ENCODE results near the gene MYBPC1.

Gene MYBPC1

DNA sequence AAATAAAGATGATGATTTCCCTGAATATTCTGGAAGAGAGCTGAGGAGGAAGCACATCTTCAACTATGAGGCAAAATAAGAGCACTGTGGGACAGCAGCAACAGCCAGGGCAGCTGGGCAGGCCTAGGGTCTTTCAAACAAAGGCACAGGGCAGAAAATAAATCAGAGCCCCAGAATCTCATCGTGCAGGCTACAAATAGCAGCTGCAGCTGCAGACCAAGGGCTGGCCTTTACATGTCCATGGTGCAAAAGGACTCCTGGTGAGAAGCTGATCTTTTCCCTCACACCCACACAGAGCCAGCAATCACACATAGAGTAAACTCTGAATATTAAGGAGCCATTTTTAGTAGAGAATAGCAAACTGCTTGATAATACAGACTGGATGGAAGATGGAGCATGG, 13.6 kb upstream of the MYBPC1 start:
- TF ChIP-seq, protein P1, sequence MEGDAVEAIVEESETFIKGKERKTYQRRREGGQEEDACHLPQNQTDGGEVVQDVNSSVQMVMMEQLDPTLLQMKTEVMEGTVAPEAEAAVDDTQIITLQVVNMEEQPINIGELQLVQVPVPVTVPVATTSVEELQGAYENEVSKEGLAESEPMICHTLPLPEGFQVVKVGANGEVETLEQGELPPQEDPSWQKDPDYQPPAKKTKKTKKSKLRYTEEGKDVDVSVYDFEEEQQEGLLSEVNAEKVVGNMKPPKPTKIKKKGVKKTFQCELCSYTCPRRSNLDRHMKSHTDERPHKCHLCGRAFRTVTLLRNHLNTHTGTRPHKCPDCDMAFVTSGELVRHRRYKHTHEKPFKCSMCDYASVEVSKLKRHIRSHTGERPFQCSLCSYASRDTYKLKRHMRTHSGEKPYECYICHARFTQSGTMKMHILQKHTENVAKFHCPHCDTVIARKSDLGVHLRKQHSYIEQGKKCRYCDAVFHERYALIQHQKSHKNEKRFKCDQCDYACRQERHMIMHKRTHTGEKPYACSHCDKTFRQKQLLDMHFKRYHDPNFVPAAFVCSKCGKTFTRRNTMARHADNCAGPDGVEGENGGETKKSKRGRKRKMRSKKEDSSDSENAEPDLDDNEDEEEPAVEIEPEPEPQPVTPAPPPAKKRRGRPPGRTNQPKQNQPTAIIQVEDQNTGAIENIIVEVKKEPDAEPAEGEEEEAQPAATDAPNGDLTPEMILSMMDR (IDR thresholded peaks at IDR 0.05; ENCODE audit: borderline replicate concordance, insufficient read depth, low read depth, low read length): no peak
- no peak overlapping the region for H3K4me3 ChIP-seq (ENCODE audit: low read depth, low read length)

DNA sequence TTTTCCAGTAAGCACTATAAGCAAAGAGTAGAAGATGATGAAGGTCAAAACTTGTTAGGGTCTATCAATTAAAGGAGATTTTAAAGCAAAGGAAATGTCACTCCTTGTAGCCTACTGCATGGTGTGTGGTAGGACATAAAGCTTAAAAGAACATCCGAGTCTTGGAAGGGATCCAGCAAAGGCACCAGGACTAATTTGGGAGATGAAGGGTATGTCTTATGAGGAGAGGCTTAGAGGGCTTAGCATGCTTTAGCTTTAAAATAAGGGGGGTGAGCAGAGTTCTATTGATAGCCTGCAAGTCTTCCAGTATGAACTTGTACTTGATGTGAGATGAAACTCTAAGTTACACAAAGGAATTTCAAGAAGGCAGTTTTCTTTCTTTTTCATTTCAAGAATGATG, 11.8 kb upstream of the MYBPC1 start:
- no peak overlapping the region for H3K4me3 ChIP-seq (ENCODE audit: low read depth, low read length)
- TF ChIP-seq, protein P1 (IDR thresholded peaks at IDR 0.05; ENCODE audit: borderline replicate concordance, insufficient read depth, low read depth, low read length): no peak

DNA sequence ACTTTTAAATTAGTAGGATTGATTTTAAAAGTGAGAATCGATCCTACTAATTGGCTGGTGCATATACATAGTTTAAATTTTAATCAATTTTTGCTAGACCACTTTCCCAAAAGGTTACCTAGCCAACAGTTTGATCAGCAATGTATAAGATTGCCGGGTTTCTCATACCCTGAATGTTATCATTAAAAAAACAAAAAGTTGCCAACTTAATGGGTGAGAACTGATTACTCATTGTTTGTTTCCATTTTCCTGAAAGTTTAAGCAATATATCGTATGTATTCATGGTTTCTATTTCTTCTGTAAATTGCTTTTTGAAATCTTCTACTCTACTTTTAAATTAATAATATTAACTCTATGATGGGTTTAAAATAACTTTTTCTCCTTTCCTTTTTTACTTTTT, 4.4 kb upstream of the MYBPC1 start:
- no peak overlapping the region for H3K4me3 ChIP-seq (ENCODE audit: low read depth, low read length)
- TF ChIP-seq, protein P1 (IDR thresholded peaks at IDR 0.05; ENCODE audit: borderline replicate concordance, insufficient read depth, low read depth, low read length): no peak

DNA sequence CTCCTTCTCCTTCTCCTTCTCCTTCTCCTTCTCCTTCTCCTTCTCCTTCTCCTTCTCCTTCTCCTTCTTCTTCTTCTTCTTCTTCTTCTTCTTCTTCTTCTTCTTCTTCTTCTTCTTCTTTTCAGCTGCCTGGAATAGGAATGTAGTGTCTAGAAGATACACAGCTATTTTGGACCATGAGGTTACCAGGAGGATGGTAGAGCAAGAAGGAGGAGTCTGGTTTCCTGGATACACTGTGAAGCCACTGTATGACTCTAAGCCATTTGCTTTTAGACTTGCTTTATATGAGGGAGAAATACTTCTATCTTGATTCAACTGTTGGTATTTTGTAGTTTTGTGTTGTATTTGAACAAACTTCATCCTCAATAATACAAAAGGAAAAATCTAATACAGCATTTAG, 3.0 kb upstream of the MYBPC1 start:
- TF ChIP-seq, protein P1 (IDR thresholded peaks at IDR 0.05; ENCODE audit: borderline replicate concordance, insufficient read depth, low read depth, low read length): no peak
- H3K4me3 ChIP-seq (ENCODE audit: low read depth, low read length): no peak overlapping the region

DNA sequence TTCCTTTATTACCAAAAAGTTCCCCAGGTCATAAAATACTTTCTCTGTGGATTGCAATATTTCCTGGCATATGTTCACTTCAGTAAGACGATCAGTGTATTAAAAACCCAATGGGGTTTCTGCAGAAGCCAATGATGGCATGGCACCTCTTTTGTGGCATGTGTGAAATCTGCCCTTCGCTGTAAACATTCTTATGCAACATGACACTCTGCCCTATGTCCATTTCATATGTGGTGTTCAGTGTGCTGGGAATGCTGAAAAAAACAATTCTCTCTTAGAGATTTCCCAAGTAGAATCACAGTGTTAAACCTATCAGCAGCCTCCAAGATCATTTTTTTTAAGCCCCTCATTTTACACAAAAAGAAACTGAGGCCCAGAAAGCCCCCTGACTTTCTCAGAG, 2.3 kb upstream of the MYBPC1 start:
- TF ChIP-seq, protein P1 (IDR thresholded peaks at IDR 0.05; ENCODE audit: borderline replicate concordance, insufficient read depth, low read depth, low read length): no peak
- no peak overlapping the region for H3K4me3 ChIP-seq (ENCODE audit: low read depth, low read length)

DNA sequence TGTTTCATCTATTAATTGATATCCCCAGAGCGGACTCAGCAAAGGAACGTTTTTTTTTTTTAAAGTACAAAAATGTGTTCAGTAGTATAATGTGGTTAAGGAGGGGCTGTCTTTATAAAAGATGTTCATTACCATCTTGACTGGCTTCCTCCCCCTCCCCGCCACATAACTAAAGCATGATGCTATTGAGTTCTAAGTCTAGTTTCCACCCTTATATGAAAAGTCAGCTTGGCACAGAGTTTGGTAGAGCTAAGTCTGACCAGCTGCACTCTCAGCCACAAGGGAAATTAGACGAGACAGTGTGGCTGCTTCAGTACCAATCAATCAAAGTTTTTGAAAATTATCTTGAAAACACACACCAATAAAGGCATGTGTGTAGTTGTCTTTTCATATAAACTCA, 1.9 kb upstream of the MYBPC1 start:
- TF ChIP-seq, protein P1 (IDR thresholded peaks at IDR 0.05; ENCODE audit: borderline replicate concordance, insufficient read depth, low read depth, low read length): no peak
- H3K4me3 ChIP-seq (ENCODE audit: low read depth, low read length): no peak overlapping the region

DNA sequence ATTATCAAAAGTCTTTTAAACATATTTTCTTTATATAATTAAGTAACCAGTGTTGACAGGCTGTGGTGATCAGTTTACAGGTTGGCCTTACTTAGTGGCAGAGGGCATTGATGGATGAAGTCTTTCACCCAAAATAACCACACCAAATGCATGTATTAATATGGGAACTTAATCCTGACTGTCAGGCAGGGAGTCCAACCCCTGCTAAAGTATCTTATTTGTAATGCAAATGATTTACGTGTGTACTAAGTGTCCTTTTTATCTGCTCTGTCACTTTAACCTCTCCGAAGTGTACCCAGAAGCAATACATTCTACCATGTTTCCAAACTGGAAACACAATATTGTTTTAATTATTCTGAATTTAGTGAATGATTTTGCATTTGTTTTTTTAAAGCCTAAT, 1.4 kb downstream of the MYBPC1 start:
- TF ChIP-seq, protein P1 (IDR thresholded peaks at IDR 0.05; ENCODE audit: borderline replicate concordance, insufficient read depth, low read depth, low read length): no peak
- no peak overlapping the region for H3K4me3 ChIP-seq (ENCODE audit: low read depth, low read length)
